SK-N-SH (cell line): ENCODE data around the gene ALPG. TPM values are rescaled to one million over a fixed set of nuclear protein-coding genes. Genes with fewer than 3 reads are reported as not detected.

ENCODE experiments used
- CTCF ChIA-PET: fragments of 300-600, 350-600 bp; formaldehyde crosslinking; extraction: SDS; loops from one replicate; lab custom pipeline; 2021; lab: Yijun Ruan, JAX
- POLR2A ChIA-PET: fragments of 350-600 bp; sonication (Branson Sonifier 250); formaldehyde crosslinking; extraction: SDS; loops from one replicate; lab custom pipeline; 2020; ENCODE audit warnings: antibody characterized with exemption, inconsistent platforms; lab: Yijun Ruan, JAX
- DNase-seq: peaks from one replicate; pipeline ENCODE4 v3.0.0; 2012
- H2AFZ ChIP-seq: fragments of 200-600 bp; sonication (generic); 2 replicates; pipeline ENCODE4 v1.8.1; 2016; ENCODE audit warnings: antibody characterized with exemption, mild to moderate bottlenecking, low read depth
- H3F3A ChIP-seq: fragments of 200-600 bp; sonication (generic); replicated peaks from 2 replicates; pipeline ENCODE3; 2016; ENCODE audit warnings: antibody characterized with exemption, mild to moderate bottlenecking; ENCODE audit not compliant: insufficient read depth
- H3K27ac ChIP-seq, 2 experiments: fragments of 200-500 bp in 1 of 2; fragments of 200-600 bp in 1 of 2; sonication (Bioruptor generic) in 1 of 2; sonication (generic), shearing (Covaris generic) in 1 of 2; 2 replicates each; pipeline versions ENCODE4 v1.5.1 to v1.6.1; 2014 to 2016; ENCODE audit warnings: low read depth in 2 of 2, inconsistent platforms in 1 of 2, low read length in 1 of 2, mild to moderate bottlenecking in 1 of 2, mixed read lengths in 1 of 2
- H3K27me3 ChIP-seq: fragments of 200-600 bp; sonication (generic), shearing (Covaris generic); 2 replicates; pipeline ENCODE4 v1.6.1; 2016; ENCODE audit warnings: mixed run types; ENCODE audit not compliant: insufficient read depth
- H3K36me3 ChIP-seq, 2 experiments: fragments of 200-500 bp in 1 of 2; fragments of 200-600 bp in 1 of 2; sonication (Bioruptor generic) in 1 of 2; sonication (generic) in 1 of 2; replicated peaks in 1 of 2; 2 replicates each; pipeline versions ENCODE3 to v1.5.1; 2014 to 2016; ENCODE audit warnings: low read length in 1 of 2, mild to moderate bottlenecking in 1 of 2; ENCODE audit not compliant: insufficient read depth in 2 of 2, control insufficient read depth in 1 of 2
- H3K4me1 ChIP-seq, 2 experiments: fragments of 200-500 bp in 1 of 2; fragments of 200-600 bp in 1 of 2; sonication (Bioruptor generic) in 1 of 2; sonication (generic), shearing (Covaris generic) in 1 of 2; 2 replicates each; pipeline versions ENCODE4 v1.5.1 to v1.6.1; 2014 to 2016; ENCODE audit warnings: low read depth in 1 of 2, low read length in 1 of 2, mixed run types in 1 of 2; ENCODE audit not compliant: insufficient read depth in 2 of 2, control insufficient read depth in 1 of 2
- H3K4me2 ChIP-seq: fragments of 200-600 bp; sonication (generic), shearing (Covaris generic); 2 replicates; pipeline ENCODE4 v1.6.1; 2017; ENCODE audit warnings: mixed run types
- H3K4me3 ChIP-seq, 2 experiments: fragments of 200-500 bp in 1 of 2; fragments of 200-600 bp in 1 of 2; sonication (Bioruptor generic) in 1 of 2; sonication (generic), shearing (Covaris generic) in 1 of 2; 2 replicates each; pipeline versions ENCODE4 v1.5.1 to v1.8.1; 2014 to 2016; ENCODE audit warnings: low read depth in 2 of 2, inconsistent platforms in 1 of 2, low read length in 1 of 2, mild to moderate bottlenecking in 1 of 2, mixed read lengths in 1 of 2, moderate library complexity in 1 of 2
- H3K79me2 ChIP-seq: fragments of 200-600 bp; sonication (generic); 2 replicates; pipeline ENCODE4 v1.8.1; 2017; ENCODE audit warnings: mild to moderate bottlenecking; ENCODE audit not compliant: insufficient read depth
- H3K9ac ChIP-seq: fragments of 200-600 bp; sonication (generic); 2 replicates; pipeline ENCODE4 v1.6.1; 2017; ENCODE audit warnings: mixed run types
- H3K9me2 ChIP-seq: fragments of 200-600 bp; sonication (generic); 2 replicates; pipeline ENCODE4 v1.6.1; 2017; ENCODE audit warnings: mixed run types
- H3K9me3 ChIP-seq: fragments of 200-600 bp; sonication (generic); 2 replicates; pipeline ENCODE4 v1.6.1; 2017; ENCODE audit warnings: mixed run types, mild to moderate bottlenecking, moderate library complexity
- H4K20me1 ChIP-seq: fragments of 200-600 bp; sonication (generic); 2 replicates; pipeline ENCODE4 v1.6.1; 2017; ENCODE audit warnings: mild to moderate bottlenecking, mixed run types; ENCODE audit not compliant: insufficient read depth
- CHD2 ChIP-seq: fragments of 150-350 bp; IDR thresholded peaks from 2 replicates; pipeline ENCODE4 v1.6.1; 2018; ENCODE audit warnings: low read length; ENCODE audit not compliant: partially characterized antibody
- CTCF ChIP-seq: fragments of 200-600 bp; sonication (generic); IDR thresholded peaks from 2 replicates; pipeline ENCODE4 v1.6.1; 2017; ENCODE audit warnings: antibody characterized with exemption, mild to moderate bottlenecking, moderate library complexity
- EP300 ChIP-seq, 2 experiments: IDR thresholded peaks; 2 replicates each; pipeline versions ENCODE4 v1.4.0 to v1.6.1; 2012; ENCODE audit warnings: borderline replicate concordance in 1 of 2, low read depth in 1 of 2, low read length in 1 of 2
- EZH2phosphoT487 ChIP-seq: fragments of 200-600 bp; sonication (generic); IDR thresholded peaks from 2 replicates; pipeline ENCODE4 v1.6.1; 2017; ENCODE audit warnings: low read depth, mixed run types, mild to moderate bottlenecking, antibody characterized with exemption, moderate library complexity, borderline replicate concordance
- FOSL2 ChIP-seq: IDR thresholded peaks from 2 replicates; pipeline ENCODE4 v1.4.0; 2012; ENCODE audit warnings: low read depth, mild to moderate bottlenecking, moderate library complexity, borderline replicate concordance
- FOXJ3 ChIP-seq: sonication (generic); formaldehyde crosslinking; IDR thresholded peaks from 2 replicates; pipeline ENCODE4 v1.5.1; 2020; ENCODE audit warnings: mild to moderate bottlenecking, missing genetic modification reagents
- FOXM1 ChIP-seq: IDR thresholded peaks from 2 replicates; pipeline ENCODE4 v1.4.0; 2012; ENCODE audit warnings: low read depth, mild to moderate bottlenecking
- GABPA ChIP-seq: IDR thresholded peaks from 2 replicates; pipeline ENCODE4 v1.4.0; 2012; ENCODE audit warnings: low read depth, mild to moderate bottlenecking
- IRF3 ChIP-seq: fragments of 150-350 bp; IDR thresholded peaks from 2 replicates; pipeline ENCODE4 v1.6.1; 2016; ENCODE audit warnings: mild to moderate bottlenecking, low read depth, low read length
- JUND ChIP-seq: IDR thresholded peaks from 2 replicates; pipeline ENCODE4 v1.4.0; 2012
- MEF2A ChIP-seq: IDR thresholded peaks from 2 replicates; pipeline ENCODE4 v1.4.0; 2012; ENCODE audit warnings: low read depth, borderline replicate concordance
- NRF1 ChIP-seq: IDR thresholded peaks from 2 replicates; pipeline ENCODE4 v1.6.1; 2012; ENCODE audit warnings: low read depth, mild to moderate bottlenecking, low read length
- PBX3 ChIP-seq: IDR thresholded peaks from 2 replicates; pipeline ENCODE4; 2012
- POLR2AphosphoS5 ChIP-seq: IDR thresholded peaks from 2 replicates; pipeline ENCODE4 v1.6.1; 2012; ENCODE audit warnings: low read depth, low read length
- REST ChIP-seq: IDR thresholded peaks from 2 replicates; pipeline ENCODE4 v1.6.1; 2012; ENCODE audit warnings: mild to moderate bottlenecking, low read depth, low read length, moderate library complexity
- RFX5 ChIP-seq: IDR thresholded peaks from 2 replicates; pipeline ENCODE4 v1.6.1; 2012; ENCODE audit warnings: mild to moderate bottlenecking, improper control_type of control experiment, low read length
- RXRA ChIP-seq: IDR thresholded peaks from 2 replicates; pipeline ENCODE4 v1.4.0; 2012; ENCODE audit warnings: low read depth, mild to moderate bottlenecking, borderline replicate concordance
- SIN3A ChIP-seq: IDR thresholded peaks from 2 replicates; pipeline ENCODE4 v1.6.1; 2012; ENCODE audit warnings: low read depth, mild to moderate bottlenecking, low read length, moderate library complexity, borderline replicate concordance
- TEAD4 ChIP-seq: IDR thresholded peaks from 2 replicates; pipeline ENCODE4 v1.4.0; 2012; ENCODE audit warnings: mild to moderate bottlenecking, borderline replicate concordance; ENCODE audit not compliant: insufficient read depth
- USF2 ChIP-seq: fragments of 150-350 bp; IDR thresholded peaks from 2 replicates; pipeline ENCODE4 v1.6.1; 2017; ENCODE audit warnings: antibody characterized with exemption, low read length, low read depth, borderline replicate concordance
- whole genome bisulfite sequencing: methylation state at CpG from one replicate; pipeline ENCODE4 v1.1.6; 2017; ENCODE audit warnings: low lambda C conversion rate; 5-methylcytosine and 5-hydroxymethylcytosine counted together
- polyA plus RNA-seq, 3 experiments: library from polyadenylated mRNA; depleted of rRNA; stranded (reverse); fragments of >200 nt; gene quantifications; 2 replicates each; pipeline ENCODE4 v1.2.3, GENCODE V29; 2012

ALPG gene
- polyA plus RNA-seq, 1 of the 3 experiments (the other 2 are of a cell fraction) = not detected

GRCh38 chr2:232457121-232458011, 50.7 kb downstream of the ALPG start:
- Histone ChIP-seq H3K9me2 (no peaks in the 10 kb centered on the region), H2AFZ (no peak overlapping the region), H3F3A (no peaks in the 10 kb centered on the region), H3K79me2 (no peaks in the 10 kb centered on the region), H3K36me3 (no peaks in the 10 kb centered on the region), H3K4me2 (no peak overlapping the region), H3K4me1 (no peaks in the 10 kb centered on the region), H4K20me1 (no peaks in the 10 kb centered on the region), H3K9me3 (no peaks in the 10 kb centered on the region), H3K27ac (no peak overlapping the region), H3K27me3 (peaks cover 8% of the 10 kb centered on the region), H3K9ac (no peak overlapping the region), H3K4me3 (no peak overlapping the region)
- CTCF ChIA-PET = interaction anchor here (1.3 to 1.9 kb wide), 4 partner anchors 13 to 66 kb away, joined by 4 to 9 read pairs (median 4); no protein-coding TSS in a partner anchor
- WGBS = 35% methylated on average over 7 of the region's 21 CpGs
- TF ChIP-seq EP300 (IDR thresholded peaks at IDR 0.05; ENCODE audit: borderline replicate concordance in 1 of 2, low read depth in 1 of 2, low read length in 1 of 2) = no peak
- TF ChIP-seq IRF3 = no peak
- no peak for TF ChIP-seq EZH2phosphoT487
- TF ChIP-seq RXRA = no peak
- TF ChIP-seq FOXM1 = no peak
- TF ChIP-seq POLR2AphosphoS5 = no peak
- TF ChIP-seq FOXJ3 = no peak
- no peak for TF ChIP-seq MEF2A
- TF ChIP-seq CTCF = no peak
- no peak for TF ChIP-seq CHD2
- no peak for TF ChIP-seq PBX3
- no peak for TF ChIP-seq SIN3A
- TF ChIP-seq NRF1 = no peak
- no peak for TF ChIP-seq JUND
- TF ChIP-seq REST = no peak
- no peak for TF ChIP-seq FOSL2
- no peak for TF ChIP-seq TEAD4
- TF ChIP-seq USF2 = no peak
- no peak for TF ChIP-seq GABPA
- TF ChIP-seq RFX5 = no peak
- DNase-seq = no peak
- POLR2A ChIA-PET = no interaction called here
